ENCODE results near the gene MIDN. TPM values are rescaled to one million over a fixed set of nuclear protein-coding genes. Genes with fewer than 3 reads are reported as not detected.

The MIDN gene
- total and polyA plus RNA-seq, 2 donors (not counting 3 experiments of a cell fraction or from before 2014, with no cell fraction given): 20.0 to 85.9 TPM

DNA sequence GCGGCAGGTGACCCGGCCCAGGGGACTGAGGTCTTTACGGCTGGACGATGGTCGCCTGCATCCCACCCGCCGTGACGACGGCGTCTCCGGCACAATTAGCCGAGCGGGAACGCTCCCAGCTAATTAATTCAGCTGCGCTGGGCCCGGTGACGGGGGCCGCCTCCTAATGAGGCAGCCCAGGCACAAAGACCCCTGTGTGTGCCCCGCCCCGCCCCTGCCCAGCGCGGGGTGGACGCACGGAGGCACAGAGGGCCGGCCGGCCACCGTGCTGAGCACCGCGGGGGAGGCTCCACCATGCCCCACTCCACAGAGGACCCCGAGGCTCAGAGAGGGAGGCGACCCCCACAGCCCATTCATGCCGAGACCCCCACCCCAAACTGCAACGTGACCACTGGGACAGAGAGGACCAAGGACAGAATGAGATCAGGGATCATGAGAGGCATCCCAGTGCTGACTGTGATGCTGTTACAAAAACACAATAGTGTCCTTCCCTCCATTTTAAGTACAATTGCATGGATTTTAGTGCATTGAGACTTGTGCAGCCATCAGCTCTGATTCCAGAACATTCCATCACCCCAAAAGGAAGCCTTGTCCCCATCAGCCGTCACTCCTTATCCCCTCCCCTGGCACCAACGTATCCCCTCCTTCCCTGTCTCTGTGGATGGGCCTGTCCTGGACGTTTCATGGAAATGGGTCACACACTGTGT is 54.3 kb downstream of the MIDN start:
- no peak for TF ChIP-seq EZH2 (IDR thresholded peaks at IDR 0.05; ENCODE audit: borderline replicate concordance, low read depth, low read length, severe bottlenecking)
- TF ChIP-seq, protein P1, sequence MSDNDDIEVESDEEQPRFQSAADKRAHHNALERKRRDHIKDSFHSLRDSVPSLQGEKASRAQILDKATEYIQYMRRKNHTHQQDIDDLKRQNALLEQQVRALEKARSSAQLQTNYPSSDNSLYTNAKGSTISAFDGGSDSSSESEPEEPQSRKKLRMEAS (IDR thresholded peaks at IDR 0.05; ENCODE audit: insufficient read depth, insufficient read length): no peak
- TF ChIP-seq POLR2A (IDR thresholded peaks at IDR 0.05; ENCODE audit: low read depth, low read length): no peak
- no peak for TF ChIP-seq MYC (IDR thresholded peaks at IDR 0.05; ENCODE audit: low read depth, low read length)
- TF ChIP-seq JUN (IDR thresholded peaks at IDR 0.05; ENCODE audit: borderline replicate concordance, insufficient read depth, insufficient read length, low read depth): no peak
- no peak for TF ChIP-seq POLR2AphosphoS5 (IDR thresholded peaks at IDR 0.05; ENCODE audit: insufficient read depth, low read depth, low read length)
- no peak for TF ChIP-seq GATA2 (IDR thresholded peaks at IDR 0.05; ENCODE audit: insufficient read depth, insufficient read length, low read depth, low read length)
- TF ChIP-seq, protein P2, sequence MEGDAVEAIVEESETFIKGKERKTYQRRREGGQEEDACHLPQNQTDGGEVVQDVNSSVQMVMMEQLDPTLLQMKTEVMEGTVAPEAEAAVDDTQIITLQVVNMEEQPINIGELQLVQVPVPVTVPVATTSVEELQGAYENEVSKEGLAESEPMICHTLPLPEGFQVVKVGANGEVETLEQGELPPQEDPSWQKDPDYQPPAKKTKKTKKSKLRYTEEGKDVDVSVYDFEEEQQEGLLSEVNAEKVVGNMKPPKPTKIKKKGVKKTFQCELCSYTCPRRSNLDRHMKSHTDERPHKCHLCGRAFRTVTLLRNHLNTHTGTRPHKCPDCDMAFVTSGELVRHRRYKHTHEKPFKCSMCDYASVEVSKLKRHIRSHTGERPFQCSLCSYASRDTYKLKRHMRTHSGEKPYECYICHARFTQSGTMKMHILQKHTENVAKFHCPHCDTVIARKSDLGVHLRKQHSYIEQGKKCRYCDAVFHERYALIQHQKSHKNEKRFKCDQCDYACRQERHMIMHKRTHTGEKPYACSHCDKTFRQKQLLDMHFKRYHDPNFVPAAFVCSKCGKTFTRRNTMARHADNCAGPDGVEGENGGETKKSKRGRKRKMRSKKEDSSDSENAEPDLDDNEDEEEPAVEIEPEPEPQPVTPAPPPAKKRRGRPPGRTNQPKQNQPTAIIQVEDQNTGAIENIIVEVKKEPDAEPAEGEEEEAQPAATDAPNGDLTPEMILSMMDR (IDR thresholded peaks at IDR 0.05; ENCODE audit: extremely low read depth in 1 of 2, insufficient read depth in 1 of 2, low read depth in 1 of 2, low read length in 2 of 2): no peak
- no peak for TF ChIP-seq FOS (IDR thresholded peaks at IDR 0.05; ENCODE audit: borderline replicate concordance, insufficient read depth, low read length)
- BruUV-seq (replicated peaks): no TSS peak
- Histone ChIP-seq H3K4me1 (ENCODE audit: control insufficient read depth, extremely low read depth, insufficient read depth, low read length) (no peaks in the 10 kb centered on the region), H2AFZ (ENCODE audit: low read depth, low read length) (no peak overlapping the region), H3K27me3 (ENCODE audit: control insufficient read depth in 2 of 2, insufficient read depth in 2 of 2, low read length in 2 of 2) (no peaks in the 10 kb centered on the region), H3K36me3 (ENCODE audit: control insufficient read depth in 2 of 2, extremely low read depth in 1 of 2, insufficient read depth in 2 of 2, low read length in 2 of 2) (no peaks in the 10 kb centered on the region), H3K4me3 (replicated peaks in 1 of 3; ENCODE audit: insufficient read depth in 1 of 3, low read depth in 1 of 3, low read length in 3 of 3) (no peak overlapping the region), H3K9ac (replicated peaks; ENCODE audit: extremely low read depth, insufficient read depth, low read length) (no peak overlapping the region), H3K9me1 (replicated peaks; ENCODE audit: control insufficient read depth, extremely low read depth, insufficient read depth, low read length) (no peaks in the 10 kb centered on the region), H3K9me3 (replicated peaks; ENCODE audit: control insufficient read depth, insufficient read depth, low read length) (no peaks in the 10 kb centered on the region), H4K20me1 (replicated peaks; ENCODE audit: control insufficient read depth, extremely low read depth, insufficient read depth, low read length) (no peaks in the 10 kb centered on the region), H3K4me2 (ENCODE audit: insufficient read depth, low read length) (no peak overlapping the region), H3K79me2 (ENCODE audit: control insufficient read depth, insufficient read depth, low read length) (no peaks in the 10 kb centered on the region), H3K27ac (ENCODE audit: insufficient read depth, low read depth, low read length) (no peak overlapping the region)
- DNase-seq (ENCODE audit: low read depth, low spot score) (no peak), FAIRE-seq (no peak)
- ChIA-PET POLR2A (no interaction called here), CTCF (interaction anchor here (1.4 to 1.6 kb wide), 2 partner anchors 10 to 13 kb away, joined by 3 to 4 read pairs; no protein-coding TSS in a partner anchor)
- intact Hi-C loops (cut with micrococcal nuclease) (no loop called here), dilution Hi-C loops (cut with MboI; ENCODE audit: extremely low pct_ligation_motif_present, low sequenced_read_pairs) (no loop called here)

Data from endothelial cell of umbilical vein (primary cell).